ENCODE measurements around the gene TMIGD2.

The TMIGD2 gene

GRCh38 chr19:4347521-4347920, 45.3 kb upstream of the TMIGD2 start:
- no peak overlapping the region for H3K4me3 ChIP-seq (ENCODE audit: low read depth, low read length, poor library complexity, severe bottlenecking)
- no peaks in the 10 kb centered on the region for H3K9me3 ChIP-seq (ENCODE audit: low read length)
- H3K4me2 ChIP-seq (ENCODE audit: low read length): no peak overlapping the region
- no peaks in the 10 kb centered on the region for H3K27me3 ChIP-seq (ENCODE audit: insufficient read depth, low read length)
- no peak overlapping the region for H3K9ac ChIP-seq (ENCODE audit: low read length)
- H2AFZ ChIP-seq (ENCODE audit: low read length): no peak overlapping the region
- H3K4me1 ChIP-seq (ENCODE audit: insufficient read depth, low read length, severe bottlenecking): peaks cover 7% of the 10 kb centered on the region
- no peaks in the 10 kb centered on the region for H4K20me1 ChIP-seq (ENCODE audit: insufficient read depth, low read length)
- H3K27ac ChIP-seq (ENCODE audit: low read depth, low read length, poor library complexity, severe bottlenecking): no peak overlapping the region
- H3K79me2 ChIP-seq (ENCODE audit: insufficient read depth, low read length): no peaks in the 10 kb centered on the region
- TF ChIP-seq EZH2 (IDR thresholded peaks at IDR 0.05; ENCODE audit: borderline replicate concordance, low read length): no peak
- H3K36me3 ChIP-seq (ENCODE audit: insufficient read depth, low read length): peaks cover 15% of the 10 kb centered on the region
- H3K9me2 ChIP-seq (ENCODE audit: low read depth, low read length): no peaks in the 10 kb centered on the region
- no peaks in the 10 kb centered on the region for H3F3A ChIP-seq (ENCODE audit: insufficient read depth, low read length)

GRCh38 chr19:4346020-4346383, 43.8 kb upstream of the TMIGD2 start:
- H3F3A ChIP-seq (ENCODE audit: insufficient read depth, low read length): no peaks in the 10 kb centered on the region
- no peaks in the 10 kb centered on the region for H4K20me1 ChIP-seq (ENCODE audit: insufficient read depth, low read length)
- H3K27ac ChIP-seq (ENCODE audit: low read depth, low read length, poor library complexity, severe bottlenecking): no peak overlapping the region
- TF ChIP-seq EZH2 (IDR thresholded peaks at IDR 0.05; ENCODE audit: borderline replicate concordance, low read length) (no peak), CTCF (IDR thresholded peaks at IDR 0.05; ENCODE audit: low read length) (no peak)
- no peak overlapping the region for H3K4me2 ChIP-seq (ENCODE audit: low read length)
- H3K4me3 ChIP-seq (ENCODE audit: low read depth, low read length, poor library complexity, severe bottlenecking): no peak overlapping the region
- H2AFZ ChIP-seq (ENCODE audit: low read length): no peak overlapping the region
- H3K27me3 ChIP-seq (ENCODE audit: insufficient read depth, low read length): no peaks in the 10 kb centered on the region
- no peaks in the 10 kb centered on the region for H3K9me2 ChIP-seq (ENCODE audit: low read depth, low read length)
- no peaks in the 10 kb centered on the region for H3K9me3 ChIP-seq (ENCODE audit: low read length)
- H3K79me2 ChIP-seq (ENCODE audit: insufficient read depth, low read length): no peaks in the 10 kb centered on the region
- H3K4me1 ChIP-seq (ENCODE audit: insufficient read depth, low read length, severe bottlenecking): peaks cover 12% of the 10 kb centered on the region
- H3K9ac ChIP-seq (ENCODE audit: low read length): no peak overlapping the region
- H3K36me3 ChIP-seq (ENCODE audit: insufficient read depth, low read length): peaks cover 15% of the 10 kb centered on the region

- Histone ChIP-seq H3K9ac (ENCODE audit: low read length) (no peak overlapping the region), H3K4me3 (ENCODE audit: low read depth, low read length, poor library complexity, severe bottlenecking) (no peak overlapping the region), H3K4me2 (ENCODE audit: low read length) (no peak overlapping the region), H3K9me3 (ENCODE audit: low read length) (no peaks in the 10 kb centered on the region), H3F3A (ENCODE audit: insufficient read depth, low read length) (no peaks in the 10 kb centered on the region), H3K9me2 (ENCODE audit: low read depth, low read length) (no peaks in the 10 kb centered on the region), H3K27me3 (ENCODE audit: insufficient read depth, low read length) (no peaks in the 10 kb centered on the region), H3K27ac (ENCODE audit: low read depth, low read length, poor library complexity, severe bottlenecking) (no peak overlapping the region), H3K4me1 (ENCODE audit: insufficient read depth, low read length, severe bottlenecking) (peaks cover 12% of the 10 kb centered on the region), H2AFZ (ENCODE audit: low read length) (no peak overlapping the region), H3K79me2 (ENCODE audit: insufficient read depth, low read length) (no peaks in the 10 kb centered on the region), H3K36me3 (ENCODE audit: insufficient read depth, low read length) (peaks cover 15% of the 10 kb centered on the region), H4K20me1 (ENCODE audit: insufficient read depth, low read length) (no peaks in the 10 kb centered on the region)
- TF ChIP-seq EZH2 (IDR thresholded peaks at IDR 0.05; ENCODE audit: borderline replicate concordance, low read length) (no peak), CTCF (IDR thresholded peaks at IDR 0.05; ENCODE audit: low read length) (no peak)
Measured at GRCh38 chr19:4345342-4346019, 43.3 kb upstream of the TMIGD2 start.

Data from OCI-LY1 (cell line).